PC-9 (cell line): ENCODE results near the gene LRRC2.

ENCODE experiments used
- EZH2 ChIP-seq: fragments of 200-600 bp; sonication (generic); IDR thresholded peaks from 2 replicates; pipeline ENCODE4 v1.8.0; 2017; ENCODE audit warnings: antibody characterized with exemption, low read depth
- TF ChIP-seq, protein P1 (sequence below): fragments of 200-600 bp; sonication (generic); conservative IDR thresholded peaks from 2 replicates; pipeline ENCODE4 v1.6.1; 2017; ENCODE audit warnings: mixed run types, antibody characterized with exemption, mild to moderate bottlenecking, moderate library complexity

DNA sequence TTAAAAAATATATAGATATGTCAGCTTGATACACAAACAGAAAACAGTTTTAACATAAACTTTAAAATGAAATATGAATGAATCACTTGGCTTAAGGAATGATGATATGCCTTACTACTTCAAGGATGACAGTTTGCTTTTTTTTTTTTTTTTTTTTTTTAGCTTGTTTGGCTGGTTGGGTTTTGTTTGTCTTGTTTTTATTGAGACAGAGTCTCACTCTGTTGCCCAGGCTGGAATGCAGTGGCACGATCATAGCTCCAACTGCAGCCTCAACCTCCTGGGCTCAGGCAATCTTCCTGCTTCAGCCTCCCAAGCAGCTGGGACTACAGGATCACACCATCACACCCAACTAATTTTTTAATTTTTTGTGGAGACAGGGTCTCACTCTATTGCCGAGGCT is 14.5 kb downstream of the LRRC2 start:
- TF ChIP-seq, protein P1, sequence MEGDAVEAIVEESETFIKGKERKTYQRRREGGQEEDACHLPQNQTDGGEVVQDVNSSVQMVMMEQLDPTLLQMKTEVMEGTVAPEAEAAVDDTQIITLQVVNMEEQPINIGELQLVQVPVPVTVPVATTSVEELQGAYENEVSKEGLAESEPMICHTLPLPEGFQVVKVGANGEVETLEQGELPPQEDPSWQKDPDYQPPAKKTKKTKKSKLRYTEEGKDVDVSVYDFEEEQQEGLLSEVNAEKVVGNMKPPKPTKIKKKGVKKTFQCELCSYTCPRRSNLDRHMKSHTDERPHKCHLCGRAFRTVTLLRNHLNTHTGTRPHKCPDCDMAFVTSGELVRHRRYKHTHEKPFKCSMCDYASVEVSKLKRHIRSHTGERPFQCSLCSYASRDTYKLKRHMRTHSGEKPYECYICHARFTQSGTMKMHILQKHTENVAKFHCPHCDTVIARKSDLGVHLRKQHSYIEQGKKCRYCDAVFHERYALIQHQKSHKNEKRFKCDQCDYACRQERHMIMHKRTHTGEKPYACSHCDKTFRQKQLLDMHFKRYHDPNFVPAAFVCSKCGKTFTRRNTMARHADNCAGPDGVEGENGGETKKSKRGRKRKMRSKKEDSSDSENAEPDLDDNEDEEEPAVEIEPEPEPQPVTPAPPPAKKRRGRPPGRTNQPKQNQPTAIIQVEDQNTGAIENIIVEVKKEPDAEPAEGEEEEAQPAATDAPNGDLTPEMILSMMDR: no peak
- TF ChIP-seq EZH2: no peak
